H1 (cell line): Measurements from ENCODE around the gene LRTM2. TPM values are rescaled to one million over a fixed set of nuclear protein-coding genes. Genes with fewer than 3 reads are reported as not detected.

Source experiments
- EZH2 ChIP-seq: fragments of 200-600 bp; sonication (generic); IDR thresholded peaks from 2 replicates; pipeline ENCODE4 v1.7.1; 2012; ENCODE audit warnings: low read depth, mild to moderate bottlenecking, moderate library complexity, low read length, inconsistent platforms; ENCODE audit not compliant: severe bottlenecking
- polyA plus RNA-seq, 7 experiments: library from polyadenylated mRNA; depleted of rRNA in 3 of 7; stranded (reverse) in 5 of 7; unstranded in 2 of 7; fragments of >200 nt in 5 of 7; fragments of 200-250 nt in 2 of 7; gene quantifications; 1 replicate in 5 of 7; 2 replicates in 1 of 7; 4 replicates in 1 of 7; pipeline versions ENCODE4 v1.2.1 to v1.2.3, GENCODE V29; 2011 to 2013; ENCODE audit warnings: missing spikeins in 2 of 7, mixed read lengths in 2 of 7
- total RNA-seq: library from RNA; stranded (reverse); fragmentation: NEBNext Ultra II Directional; extraction: Animal tissue kit (Norgen Biotek cat#: 25700); gene quantifications from 2 replicates; pipeline ENCODE4 v1.2.1, GENCODE V29; 2021

LRTM2 gene
- total and polyA plus RNA-seq, 2 of the 8 experiments (the other 6 are each of a cell fraction or from before 2014, with no cell fraction given): 0.06 TPM; not detected in 1

GRCh38 chr12:1882405-1882804 is 62.0 kb downstream of the LRTM2 start (continued):
- no peak for TF ChIP-seq EZH2
